Right atrium auricular region (tissue), 2 donors: ENCODE results near the gene ZNF280C. TPM values are rescaled to one million over a fixed set of nuclear protein-coding genes. Genes with fewer than 3 reads are reported as not detected.

Experiments used
- DNase-seq: peaks from one replicate; pipeline ENCODE4 v3.0.0-alpha.2; 2019; ENCODE audit warnings: low spot score
- H3K27ac ChIP-seq, 2 donors: fragments of 200-600 bp; sonication (generic); 1 replicate in 1 of 2; 2 replicates in 1 of 2; pipeline ENCODE4 v1.5.1; 2016 to 2019
- H3K27me3 ChIP-seq, 2 donors: fragments of 200-600 bp; sonication (generic); one replicate each; pipeline versions ENCODE4 v1.5.1 to v1.6.0; 2017 to 2019
- H3K36me3 ChIP-seq: fragments of 200-600 bp; sonication (generic); one replicate; pipeline ENCODE4 v1.5.1; 2016
- H3K4me1 ChIP-seq, 2 donors: fragments of 200-600 bp; sonication (generic); one replicate each; pipeline versions ENCODE4 v1.5.1 to v1.6.0; 2017 to 2019
- H3K4me3 ChIP-seq, 2 donors: fragments of 200-600 bp; sonication (generic); 1 replicate in 1 of 2; 2 replicates in 1 of 2; pipeline ENCODE4 v1.5.1; 2017 to 2019; ENCODE audit warnings: mild to moderate bottlenecking in 1 of 2, moderate library complexity in 1 of 2
- H3K9me3 ChIP-seq, 2 donors: fragments of 200-600 bp; sonication (generic); one replicate each; pipeline ENCODE4 v1.5.1; 2019
- CTCF ChIP-seq, 2 donors: fragments of 200-600 bp; sonication (generic); IDR thresholded peaks; one replicate each; pipeline ENCODE4 v1.5.1; 2019; ENCODE audit warnings: antibody characterized with exemption in 2 of 2
- total RNA-seq, 2 donors: library from RNA; depleted of rRNA; stranded (reverse); fragments of >200 nt; gene quantifications; one replicate each; pipeline ENCODE4 v1.1.0, GENCODE V29; 2016

ZNF280C gene
- total RNA-seq, 2 donors from 2014 or later, result 2.3 to 2.5 TPM

- Histone ChIP-seq H3K9me3 (no peaks in the 10 kb centered on the region), H3K27ac (no peak overlapping the region), H3K4me3 (no peak overlapping the region), H3K4me1 (no peaks in the 10 kb centered on the region), H3K36me3 (no peaks in the 10 kb centered on the region), H3K27me3 (no peaks in the 10 kb centered on the region)
- no peak for TF ChIP-seq CTCF (IDR thresholded peaks at IDR 0.05)
- no peak for DNase-seq
These were observed 71.2 kb downstream of the ZNF280C start for GRCh38 chrX:130197464-130197863.

- Histone ChIP-seq H3K27me3 (no peaks in the 10 kb centered on the region), H3K27ac (no peak overlapping the region), H3K36me3 (no peaks in the 10 kb centered on the region), H3K4me1 (no peaks in the 10 kb centered on the region), H3K9me3 (no peaks in the 10 kb centered on the region), H3K4me3 (no peak overlapping the region)
- no peak for TF ChIP-seq CTCF (IDR thresholded peaks at IDR 0.05)
- no peak for DNase-seq
These were observed 72.2 kb downstream of the ZNF280C start for GRCh38 chrX:130196466-130196865.

- no peak overlapping the region for H3K27ac ChIP-seq
- H3K36me3 ChIP-seq, result no peaks in the 10 kb centered on the region
- no peak for TF ChIP-seq CTCF (IDR thresholded peaks at IDR 0.05)
- no peaks in the 10 kb centered on the region for H3K9me3 ChIP-seq
- H3K4me1 ChIP-seq, result no peaks in the 10 kb centered on the region
- no peaks in the 10 kb centered on the region for H3K27me3 ChIP-seq
- no peak for DNase-seq
- H3K4me3 ChIP-seq, result no peak overlapping the region
These were observed 77.9 kb downstream of the ZNF280C start for GRCh38 chrX:130190801-130191200.

GRCh38 chrX:130186651-130187050, 82.0 kb downstream of the ZNF280C start:
- Histone ChIP-seq H3K4me1 (no peaks in the 10 kb centered on the region), H3K27ac (no peak overlapping the region), H3K9me3 (no peaks in the 10 kb centered on the region), H3K27me3 (no peaks in the 10 kb centered on the region), H3K4me3 (no peak overlapping the region), H3K36me3 (no peaks in the 10 kb centered on the region)
- DNase-seq, result no peak
- TF ChIP-seq CTCF (IDR thresholded peaks at IDR 0.05), result no peak

- TF ChIP-seq CTCF (IDR thresholded peaks at IDR 0.05), result no peak
- H3K4me3 ChIP-seq, result no peak overlapping the region
- no peaks in the 10 kb centered on the region for H3K9me3 ChIP-seq
- DNase-seq, result no peak
- no peaks in the 10 kb centered on the region for H3K27me3 ChIP-seq
- no peaks in the 10 kb centered on the region for H3K4me1 ChIP-seq
- no peak overlapping the region for H3K27ac ChIP-seq
- no peaks in the 10 kb centered on the region for H3K36me3 ChIP-seq
These were observed 83.8 kb downstream of the ZNF280C start for GRCh38 chrX:130184857-130185256.

- Histone ChIP-seq H3K9me3 (no peaks in the 10 kb centered on the region), H3K4me3 (no peak overlapping the region), H3K36me3 (no peaks in the 10 kb centered on the region), H3K27ac (no peak overlapping the region), H3K4me1 (peaks cover 0 to 4% of the 10 kb centered on the region in 2 donors), H3K27me3 (no peaks in the 10 kb centered on the region)
- DNase-seq, result no peak
- TF ChIP-seq CTCF (IDR thresholded peaks at IDR 0.05), result no peak
These were observed 84.5 kb downstream of the ZNF280C start for GRCh38 chrX:130184168-130184567.
